PC-3 (cell line): ENCODE results near the gene MAPRE3.

Experiments
- EZH2 ChIP-seq: fragments of 300-600 bp; sonication (generic); IDR thresholded peaks from one replicate; pipeline ENCODE4 v1.6.1; 2017; ENCODE audit warnings: antibody characterized with exemption, mild to moderate bottlenecking, low read length; ENCODE audit not compliant: unreplicated experiment
- TF ChIP-seq, protein P1 (sequence below): fragments of 300-600 bp; sonication (generic); conservative IDR thresholded peaks from 2 replicates; pipeline ENCODE4 v1.5.1; 2017; ENCODE audit warnings: antibody characterized with exemption, low read depth, mild to moderate bottlenecking, low read length

DNA sequence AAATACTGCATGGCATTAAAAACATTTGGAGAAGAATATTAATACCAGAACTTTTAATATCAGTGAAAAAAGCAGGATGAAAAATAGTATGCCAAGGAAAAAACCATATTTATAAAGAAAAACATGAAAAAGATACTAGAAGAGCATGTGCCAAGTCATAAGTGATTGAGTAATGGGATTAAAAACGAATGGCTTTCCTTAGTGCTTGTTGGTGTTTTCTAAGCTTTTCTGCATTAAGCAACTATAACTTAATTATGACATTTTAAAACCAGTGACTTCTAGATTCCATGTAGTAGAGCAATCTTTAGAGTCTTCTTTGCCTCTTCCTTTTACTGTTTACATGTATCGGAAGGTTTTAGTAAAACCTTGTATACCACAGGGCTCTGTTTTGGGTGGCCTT is 6.6 kb downstream of the MAPRE3 start:
- TF ChIP-seq EZH2: no peak
- TF ChIP-seq, protein P1, sequence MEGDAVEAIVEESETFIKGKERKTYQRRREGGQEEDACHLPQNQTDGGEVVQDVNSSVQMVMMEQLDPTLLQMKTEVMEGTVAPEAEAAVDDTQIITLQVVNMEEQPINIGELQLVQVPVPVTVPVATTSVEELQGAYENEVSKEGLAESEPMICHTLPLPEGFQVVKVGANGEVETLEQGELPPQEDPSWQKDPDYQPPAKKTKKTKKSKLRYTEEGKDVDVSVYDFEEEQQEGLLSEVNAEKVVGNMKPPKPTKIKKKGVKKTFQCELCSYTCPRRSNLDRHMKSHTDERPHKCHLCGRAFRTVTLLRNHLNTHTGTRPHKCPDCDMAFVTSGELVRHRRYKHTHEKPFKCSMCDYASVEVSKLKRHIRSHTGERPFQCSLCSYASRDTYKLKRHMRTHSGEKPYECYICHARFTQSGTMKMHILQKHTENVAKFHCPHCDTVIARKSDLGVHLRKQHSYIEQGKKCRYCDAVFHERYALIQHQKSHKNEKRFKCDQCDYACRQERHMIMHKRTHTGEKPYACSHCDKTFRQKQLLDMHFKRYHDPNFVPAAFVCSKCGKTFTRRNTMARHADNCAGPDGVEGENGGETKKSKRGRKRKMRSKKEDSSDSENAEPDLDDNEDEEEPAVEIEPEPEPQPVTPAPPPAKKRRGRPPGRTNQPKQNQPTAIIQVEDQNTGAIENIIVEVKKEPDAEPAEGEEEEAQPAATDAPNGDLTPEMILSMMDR: no peak
